Measurements from ENCODE around the gene SUSD1. TPM values are rescaled to one million over a fixed set of nuclear protein-coding genes. Genes with fewer than 3 reads are reported as not detected.
A peak's percentile ranks its signal among the peaks of the same experiment; 100 is the strongest.

The SUSD1 gene
- total RNA-seq, 1 donor, result 14.5 TPM

GRCh38 chr9:112044881-112045280 is 130.2 kb downstream of the SUSD1 start:
- H3K27me3 ChIP-seq (ENCODE audit: insufficient read depth, low read length), result no peaks in the 10 kb centered on the region
- no peak overlapping the region for H2AFZ ChIP-seq (ENCODE audit: low read length)
- H3K4me3 ChIP-seq (ENCODE audit: insufficient read depth, low read length), result no peak overlapping the region
- no peak for TF ChIP-seq CTCF (IDR thresholded peaks at IDR 0.05; ENCODE audit: extremely low read depth, low read depth, low read length)
- no peaks in the 10 kb centered on the region for H4K20me1 ChIP-seq (ENCODE audit: insufficient read depth, low read length)
- H3K36me3 ChIP-seq (ENCODE audit: insufficient read depth, low read length), result no peaks in the 10 kb centered on the region
- peaks cover 66% of the 10 kb centered on the region for H3K4me1 ChIP-seq (ENCODE audit: insufficient read depth, low read length)
- H3K27ac ChIP-seq (ENCODE audit: low read depth, low read length), result peak overlapping the region; percentile 66
- no peak for DNase-seq (ENCODE audit: insufficient read length, low spot score, missing footprints)
- peaks cover 3% of the 10 kb centered on the region for H3K79me2 ChIP-seq (ENCODE audit: insufficient read depth, low read length)
- no peak overlapping the region for H3K4me2 ChIP-seq (ENCODE audit: insufficient read depth, low read length)
- H3K9me3 ChIP-seq (ENCODE audit: low read depth, low read length), result no peaks in the 10 kb centered on the region

- peaks cover 59% of the 10 kb centered on the region for H3K4me1 ChIP-seq (ENCODE audit: insufficient read depth, low read length)
- no peak for TF ChIP-seq CTCF (IDR thresholded peaks at IDR 0.05; ENCODE audit: extremely low read depth, low read depth, low read length)
- no peak overlapping the region for H2AFZ ChIP-seq (ENCODE audit: low read length)
- H3K4me3 ChIP-seq (ENCODE audit: insufficient read depth, low read length), result no peak overlapping the region
- H3K27me3 ChIP-seq (ENCODE audit: insufficient read depth, low read length), result no peaks in the 10 kb centered on the region
- peak overlapping the region; percentile 66 for H3K27ac ChIP-seq (ENCODE audit: low read depth, low read length)
- no peaks in the 10 kb centered on the region for H3K9me3 ChIP-seq (ENCODE audit: low read depth, low read length)
- no peaks in the 10 kb centered on the region for H3K36me3 ChIP-seq (ENCODE audit: insufficient read depth, low read length)
- H4K20me1 ChIP-seq (ENCODE audit: insufficient read depth, low read length), result no peaks in the 10 kb centered on the region
- H3K4me2 ChIP-seq (ENCODE audit: insufficient read depth, low read length), result no peak overlapping the region
- DNase-seq (ENCODE audit: insufficient read length, low spot score, missing footprints), result no peak
- peaks cover 8% of the 10 kb centered on the region for H3K79me2 ChIP-seq (ENCODE audit: insufficient read depth, low read length)
Measured at GRCh38 chr9:112044186-112044585, 130.9 kb downstream of the SUSD1 start.

- Histone ChIP-seq H4K20me1 (ENCODE audit: insufficient read depth, low read length) (no peaks in the 10 kb centered on the region), H3K36me3 (ENCODE audit: insufficient read depth, low read length) (no peaks in the 10 kb centered on the region), H3K4me3 (ENCODE audit: insufficient read depth, low read length) (no peak overlapping the region), H3K27ac (ENCODE audit: low read depth, low read length) (peak overlapping the region; percentile 91), H3K79me2 (ENCODE audit: insufficient read depth, low read length) (peaks cover 8% of the 10 kb centered on the region), H3K27me3 (ENCODE audit: insufficient read depth, low read length) (no peaks in the 10 kb centered on the region), H2AFZ (ENCODE audit: low read length) (no peak overlapping the region), H3K4me2 (ENCODE audit: insufficient read depth, low read length) (no peak overlapping the region), H3K4me1 (ENCODE audit: insufficient read depth, low read length) (peaks cover 52% of the 10 kb centered on the region), H3K9me3 (ENCODE audit: low read depth, low read length) (no peaks in the 10 kb centered on the region)
- TF ChIP-seq CTCF (IDR thresholded peaks at IDR 0.05; ENCODE audit: extremely low read depth, low read depth, low read length), result no peak
- no peak for DNase-seq (ENCODE audit: insufficient read length, low spot score, missing footprints)
Measured at GRCh38 chr9:112043423-112043822, 131.7 kb downstream of the SUSD1 start.

- H3K27ac ChIP-seq (ENCODE audit: low read depth, low read length), result peak overlapping the region; percentile 91
- no peak overlapping the region for H3K4me2 ChIP-seq (ENCODE audit: insufficient read depth, low read length)
- H2AFZ ChIP-seq (ENCODE audit: low read length), result no peak overlapping the region
- peaks cover 53% of the 10 kb centered on the region for H3K4me1 ChIP-seq (ENCODE audit: insufficient read depth, low read length)
- no peaks in the 10 kb centered on the region for H3K27me3 ChIP-seq (ENCODE audit: insufficient read depth, low read length)
- H3K9me3 ChIP-seq (ENCODE audit: low read depth, low read length), result no peaks in the 10 kb centered on the region
- H3K79me2 ChIP-seq (ENCODE audit: insufficient read depth, low read length), result peaks cover 8% of the 10 kb centered on the region
- no peaks in the 10 kb centered on the region for H3K36me3 ChIP-seq (ENCODE audit: insufficient read depth, low read length)
- H3K4me3 ChIP-seq (ENCODE audit: insufficient read depth, low read length), result no peak overlapping the region
- H4K20me1 ChIP-seq (ENCODE audit: insufficient read depth, low read length), result no peaks in the 10 kb centered on the region
- TF ChIP-seq CTCF (IDR thresholded peaks at IDR 0.05; ENCODE audit: extremely low read depth, low read depth, low read length), result no peak
- DNase-seq (ENCODE audit: insufficient read length, low spot score, missing footprints), result no peak
Measured at GRCh38 chr9:112042769-112043168, 132.3 kb downstream of the SUSD1 start.

Data from osteoblast (primary cell).